Neuron (in vitro differentiated cells): ENCODE measurements around the gene MCF2L.
"Not testable (repeated sequence)": the region's sequence is repeated elsewhere in the genome, so short reads cannot be mapped to it uniquely, and the experiment has no call there.

Experiments used
- H2AFZ ChIP-seq: one replicate; pipeline ENCODE4 v1.6.1; 2013; ENCODE audit warnings: low read depth, mild to moderate bottlenecking, inconsistent platforms, low read length, moderate library complexity
- H3K27me3 ChIP-seq: one replicate; pipeline ENCODE4 v1.6.1; 2013; ENCODE audit warnings: low read length; ENCODE audit not compliant: insufficient read depth
- H3K36me3 ChIP-seq: one replicate; pipeline ENCODE4 v1.6.1; 2013; ENCODE audit warnings: low read length; ENCODE audit not compliant: insufficient read depth
- H3K4me1 ChIP-seq: one replicate; pipeline ENCODE4 v1.6.1; 2013; ENCODE audit warnings: low read length; ENCODE audit not compliant: insufficient read depth
- H3K4me3 ChIP-seq: 2 replicates; pipeline ENCODE4 v1.5.1; 2013; ENCODE audit warnings: mild to moderate bottlenecking, low read length, moderate library complexity
- H3K9me3 ChIP-seq: one replicate; pipeline ENCODE4 v1.6.1; 2013; ENCODE audit warnings: low read length

MCF2L gene

GRCh38 chr13:113028336-113029060 lies 59.5 kb downstream of the MCF2L start:
- Histone ChIP-seq H3K4me1 (peaks cover 8% of the 10 kb centered on the region), H3K4me3 (no peak overlapping the region), H3K27me3 (peaks cover 2% of the 10 kb centered on the region), H2AFZ (no peak overlapping the region), H3K9me3 (peaks cover 3% of the 10 kb centered on the region), H3K36me3 (no peaks in the 10 kb centered on the region)

GRCh38 chr13:113029061-113029445 lies 60.0 kb downstream of the MCF2L start:
- Histone ChIP-seq H2AFZ (no peak overlapping the region), H3K9me3 (peaks cover 3% of the 10 kb centered on the region), H3K4me1 (peaks cover 3% of the 10 kb centered on the region), H3K4me3 (no peak overlapping the region), H3K27me3 (peaks cover 2% of the 10 kb centered on the region), H3K36me3 (no peaks in the 10 kb centered on the region)

GRCh38 chr13:113029487-113030258 lies 60.7 kb downstream of the MCF2L start:
- no peaks in the 10 kb centered on the region for H3K4me1 ChIP-seq
- no peak overlapping the region for H3K4me3 ChIP-seq
- H3K27me3 ChIP-seq = no peaks in the 10 kb centered on the region
- no peaks in the 10 kb centered on the region for H3K36me3 ChIP-seq
- peaks cover 3% of the 10 kb centered on the region for H3K9me3 ChIP-seq
- H2AFZ ChIP-seq = no peak overlapping the region

- not testable (repeated sequence) for H3K27me3 ChIP-seq, H3K4me3 ChIP-seq, H3K9me3 ChIP-seq, H3K4me1 ChIP-seq, H3K36me3 ChIP-seq, H2AFZ ChIP-seq
Observed at GRCh38 chr13:113030259-113030640, 61.2 kb downstream of the MCF2L start.

GRCh38 chr13:113031465-113031864 lies 62.5 kb downstream of the MCF2L start:
- Histone ChIP-seq H3K36me3 (no peaks in the 10 kb centered on the region), H3K9me3 (peaks cover 3% of the 10 kb centered on the region), H3K27me3 (no peaks in the 10 kb centered on the region), H3K4me1 (no peaks in the 10 kb centered on the region), H3K4me3 (no peak overlapping the region), H2AFZ (no peak overlapping the region)

- H2AFZ ChIP-seq = no peak overlapping the region
- H3K4me1 ChIP-seq = no peaks in the 10 kb centered on the region
- H3K27me3 ChIP-seq = no peaks in the 10 kb centered on the region
- H3K36me3 ChIP-seq = no peaks in the 10 kb centered on the region
- H3K4me3 ChIP-seq = no peak overlapping the region
- peaks cover 1% of the 10 kb centered on the region for H3K9me3 ChIP-seq
Observed at GRCh38 chr13:113032291-113032690, 63.3 kb downstream of the MCF2L start.

- H3K9me3 ChIP-seq = no peaks in the 10 kb centered on the region
- H3K4me3 ChIP-seq = no peak overlapping the region
- no peak overlapping the region for H2AFZ ChIP-seq
- H3K4me1 ChIP-seq = no peaks in the 10 kb centered on the region
- H3K36me3 ChIP-seq = no peaks in the 10 kb centered on the region
- no peaks in the 10 kb centered on the region for H3K27me3 ChIP-seq
Observed at GRCh38 chr13:113033054-113033850, 64.2 kb downstream of the MCF2L start.

- H3K9me3 ChIP-seq = no peaks in the 10 kb centered on the region
- no peaks in the 10 kb centered on the region for H3K4me1 ChIP-seq
- no peak overlapping the region for H3K4me3 ChIP-seq
- no peak overlapping the region for H2AFZ ChIP-seq
- no peaks in the 10 kb centered on the region for H3K27me3 ChIP-seq
- no peaks in the 10 kb centered on the region for H3K36me3 ChIP-seq
Observed at GRCh38 chr13:113034451-113035212, 65.6 kb downstream of the MCF2L start.

GRCh38 chr13:113035213-113035800 lies 66.3 kb downstream of the MCF2L start:
- Histone ChIP-seq H3K4me3 (no peak overlapping the region), H3K4me1 (no peaks in the 10 kb centered on the region), H3K27me3 (no peaks in the 10 kb centered on the region), H2AFZ (no peak overlapping the region), H3K9me3 (no peaks in the 10 kb centered on the region), H3K36me3 (no peaks in the 10 kb centered on the region)

GRCh38 chr13:113036401-113036800 lies 67.4 kb downstream of the MCF2L start:
- Histone ChIP-seq H3K27me3 (no peaks in the 10 kb centered on the region), H3K4me1 (no peaks in the 10 kb centered on the region), H3K4me3 (no peak overlapping the region), H3K9me3 (no peaks in the 10 kb centered on the region), H2AFZ (no peak overlapping the region), H3K36me3 (no peaks in the 10 kb centered on the region)

GRCh38 chr13:113040031-113040430 lies 71.0 kb downstream of the MCF2L start:
- H3K36me3 ChIP-seq = no peaks in the 10 kb centered on the region
- H3K4me1 ChIP-seq = no peaks in the 10 kb centered on the region
- H2AFZ ChIP-seq = no peak overlapping the region
- no peaks in the 10 kb centered on the region for H3K9me3 ChIP-seq
- no peak overlapping the region for H3K4me3 ChIP-seq
- H3K27me3 ChIP-seq = no peaks in the 10 kb centered on the region

- no peak overlapping the region for H2AFZ ChIP-seq
- no peaks in the 10 kb centered on the region for H3K27me3 ChIP-seq
- no peaks in the 10 kb centered on the region for H3K4me1 ChIP-seq
- peaks cover 3% of the 10 kb centered on the region for H3K36me3 ChIP-seq
- no peaks in the 10 kb centered on the region for H3K9me3 ChIP-seq
- no peak overlapping the region for H3K4me3 ChIP-seq
Observed at GRCh38 chr13:113040597-113041292, 71.7 kb downstream of the MCF2L start.
